ENCODE measurements around the gene ESR1.

GRCh38 chr6:152049502-152049901 is 242.0 kb downstream of the ESR1 start:
- TF ChIP-seq POLR2AphosphoS5 (IDR thresholded peaks at IDR 0.05) (no peak), EP300 (IDR thresholded peaks at IDR 0.05) (no peak)

All from esophagus muscularis mucosa (tissue), 3 donors.